ENCODE data around the gene IFNW1. TPM values are rescaled to one million over a fixed set of nuclear protein-coding genes. Genes with fewer than 3 reads are reported as not detected.
A peak's percentile ranks its signal among the peaks of the same experiment; 100 is the strongest.

The IFNW1 gene
- total RNA-seq, 1 donor from 2014 or later = not detected

- H3K4me3 Mint-ChIP-seq (ENCODE audit: unreplicated experiment) = no peak overlapping the region
- no peaks in the 10 kb centered on the region for H3K9me3 Mint-ChIP-seq (ENCODE audit: unreplicated experiment)
- no peak overlapping the region for H3K27ac Mint-ChIP-seq (ENCODE audit: unreplicated experiment)
- TF ChIP-seq CTCF (IDR thresholded peaks at IDR 0.05) = peak; percentile 92
- H3K36me3 Mint-ChIP-seq (ENCODE audit: unreplicated experiment) = no peaks in the 10 kb centered on the region
- peaks cover 20% of the 10 kb centered on the region for H3K27me3 Mint-ChIP-seq (ENCODE audit: unreplicated experiment)
- DNase-seq (ENCODE audit: extremely low spot score, unreplicated experiment) = no peak
- peaks cover 1% of the 10 kb centered on the region for H3K4me1 Mint-ChIP-seq (ENCODE audit: unreplicated experiment)
These were observed 30.7 kb downstream of the IFNW1 start for GRCh38 chr9:21110708-21111576.

GRCh38 chr9:21104787-21105186, 36.8 kb downstream of the IFNW1 start:
- Mint-ChIP-seq H3K27ac (ENCODE audit: unreplicated experiment) (no peak overlapping the region), H3K27me3 (ENCODE audit: unreplicated experiment) (no peaks in the 10 kb centered on the region), H3K4me1 (ENCODE audit: unreplicated experiment) (no peaks in the 10 kb centered on the region), H3K9me3 (ENCODE audit: unreplicated experiment) (no peaks in the 10 kb centered on the region), H3K4me3 (ENCODE audit: unreplicated experiment) (no peak overlapping the region), H3K36me3 (ENCODE audit: unreplicated experiment) (no peaks in the 10 kb centered on the region)
- DNase-seq (ENCODE audit: extremely low spot score, unreplicated experiment) = no peak
- no peak for TF ChIP-seq CTCF (IDR thresholded peaks at IDR 0.05)

- H3K27me3 Mint-ChIP-seq (ENCODE audit: unreplicated experiment) = no peaks in the 10 kb centered on the region
- H3K4me1 Mint-ChIP-seq (ENCODE audit: unreplicated experiment) = peaks cover under 1% of the 10 kb centered on the region
- no peak for DNase-seq (ENCODE audit: extremely low spot score, unreplicated experiment)
- no peak for TF ChIP-seq CTCF (IDR thresholded peaks at IDR 0.05)
- H3K27ac Mint-ChIP-seq (ENCODE audit: unreplicated experiment) = no peak overlapping the region
- no peak overlapping the region for H3K4me3 Mint-ChIP-seq (ENCODE audit: unreplicated experiment)
- peaks cover under 1% of the 10 kb centered on the region for H3K36me3 Mint-ChIP-seq (ENCODE audit: unreplicated experiment)
- peaks cover 2% of the 10 kb centered on the region for H3K9me3 Mint-ChIP-seq (ENCODE audit: unreplicated experiment)
These were observed 39.3 kb downstream of the IFNW1 start for GRCh38 chr9:21102305-21102704.

- no peaks in the 10 kb centered on the region for H3K27me3 Mint-ChIP-seq (ENCODE audit: unreplicated experiment)
- H3K9me3 Mint-ChIP-seq (ENCODE audit: unreplicated experiment) = peaks cover 4% of the 10 kb centered on the region
- peaks cover 18% of the 10 kb centered on the region for H3K4me1 Mint-ChIP-seq (ENCODE audit: unreplicated experiment)
- no peak overlapping the region for H3K4me3 Mint-ChIP-seq (ENCODE audit: unreplicated experiment)
- no peak for TF ChIP-seq CTCF (IDR thresholded peaks at IDR 0.05)
- peaks cover 2% of the 10 kb centered on the region for H3K36me3 Mint-ChIP-seq (ENCODE audit: unreplicated experiment)
- DNase-seq (ENCODE audit: extremely low spot score, unreplicated experiment) = no peak
- H3K27ac Mint-ChIP-seq (ENCODE audit: unreplicated experiment) = no peak overlapping the region
These were observed 43.8 kb downstream of the IFNW1 start for GRCh38 chr9:21097817-21098216.

- no peaks in the 10 kb centered on the region for H3K27me3 Mint-ChIP-seq (ENCODE audit: unreplicated experiment)
- H3K9me3 Mint-ChIP-seq (ENCODE audit: unreplicated experiment) = peaks cover 4% of the 10 kb centered on the region
- no peak overlapping the region for H3K4me3 Mint-ChIP-seq (ENCODE audit: unreplicated experiment)
- peaks cover 18% of the 10 kb centered on the region for H3K4me1 Mint-ChIP-seq (ENCODE audit: unreplicated experiment)
- no peak for DNase-seq (ENCODE audit: extremely low spot score, unreplicated experiment)
- peak overlapping the region; percentile 76 for H3K27ac Mint-ChIP-seq (ENCODE audit: unreplicated experiment)
- H3K36me3 Mint-ChIP-seq (ENCODE audit: unreplicated experiment) = peaks cover 2% of the 10 kb centered on the region
- no peak for TF ChIP-seq CTCF (IDR thresholded peaks at IDR 0.05)
These were observed 44.8 kb downstream of the IFNW1 start for GRCh38 chr9:21096901-21097255.
